GM18873 (cell line): Measurements from ENCODE around the gene BYSL.

Source experiments
- ATAC-seq: cut with Tn5 transposase; IDR thresholded peaks from one replicate; pipeline ENCODE4 v1.9.1; 2021; ENCODE audit warnings: mild to moderate bottlenecking, moderate library complexity, moderate number of reproducible peaks; ENCODE audit not compliant: unreplicated experiment, low FRiP score

The BYSL gene

GRCh38 chr6:41914343-41914742, 7.0 kb upstream of the BYSL start:
- no peak for ATAC-seq

DNA sequence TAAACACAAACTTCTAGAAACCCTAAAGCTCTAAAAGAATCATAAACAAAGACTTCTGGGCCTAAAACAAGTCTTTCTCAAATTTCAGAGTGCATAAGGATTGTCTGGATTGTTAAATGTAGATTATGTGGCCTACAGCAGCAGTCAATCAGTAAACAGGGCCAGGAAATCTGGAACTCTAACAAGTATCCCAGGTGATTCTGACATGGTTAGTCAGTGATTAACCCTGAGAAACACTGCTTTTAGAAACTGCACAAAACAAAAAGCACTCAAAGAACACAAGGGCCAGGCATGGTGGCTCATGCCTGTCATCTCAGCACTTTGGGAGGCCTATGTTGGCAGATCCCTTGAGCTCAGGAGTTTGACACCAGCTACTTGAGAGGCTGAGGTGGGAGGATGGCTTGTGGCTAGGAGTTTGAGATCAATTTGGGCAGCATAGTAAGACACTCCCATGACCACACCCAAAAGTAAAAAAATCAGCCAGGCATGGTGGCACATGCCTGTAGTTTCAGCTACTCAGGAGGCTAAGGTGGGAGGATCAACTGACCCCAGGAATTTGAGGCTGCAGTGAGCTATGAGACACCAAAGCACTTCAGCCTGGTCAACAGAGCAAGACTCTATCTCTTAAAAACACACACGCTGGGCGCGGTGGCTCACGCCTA, 6.3 kb upstream of the BYSL start:
- ATAC-seq = no peak

DNA sequence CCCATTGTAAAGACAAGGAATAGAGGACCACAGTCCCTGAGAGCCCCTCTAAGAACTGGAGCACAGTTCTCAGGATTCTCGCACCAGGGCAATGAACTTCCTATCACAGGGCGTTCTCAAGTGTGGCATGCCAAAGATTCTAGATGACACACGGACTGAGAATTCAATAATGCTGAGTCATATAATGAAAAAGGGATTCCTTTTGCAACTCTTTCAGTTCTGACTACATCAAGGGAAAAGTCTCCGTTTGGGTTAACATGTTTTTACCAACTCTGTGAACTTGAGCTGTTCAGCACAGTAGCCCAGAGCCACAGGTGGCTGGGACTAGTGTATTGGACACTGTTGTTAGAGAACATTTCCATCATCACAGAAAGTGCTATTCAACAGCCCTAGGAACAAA, 3.8 kb upstream of the BYSL start:
- ATAC-seq = no peak

- ATAC-seq = no peak
Observed at GRCh38 chr6:41921712-41921998, 356 bp downstream of the BYSL start.

DNA sequence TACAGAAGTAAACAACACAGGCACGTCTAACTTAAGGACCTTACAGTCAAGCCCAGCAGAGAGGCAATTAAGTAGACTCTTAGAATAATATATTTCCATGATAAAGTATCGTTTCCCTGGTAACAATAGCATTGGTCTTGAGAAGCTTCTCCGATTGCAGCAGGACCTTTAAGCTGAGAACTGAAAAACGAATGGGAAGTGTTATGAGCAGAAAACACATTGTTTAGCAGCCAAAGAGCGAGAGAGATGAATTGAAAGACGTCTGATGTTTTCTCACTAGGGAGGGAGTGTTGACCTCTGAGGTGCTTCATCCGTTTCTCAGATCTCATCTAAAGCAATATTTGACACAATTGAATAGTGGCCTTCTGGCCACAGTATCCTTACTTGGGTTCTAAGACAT, 855 bp downstream of the BYSL start:
- no peak for ATAC-seq

DNA sequence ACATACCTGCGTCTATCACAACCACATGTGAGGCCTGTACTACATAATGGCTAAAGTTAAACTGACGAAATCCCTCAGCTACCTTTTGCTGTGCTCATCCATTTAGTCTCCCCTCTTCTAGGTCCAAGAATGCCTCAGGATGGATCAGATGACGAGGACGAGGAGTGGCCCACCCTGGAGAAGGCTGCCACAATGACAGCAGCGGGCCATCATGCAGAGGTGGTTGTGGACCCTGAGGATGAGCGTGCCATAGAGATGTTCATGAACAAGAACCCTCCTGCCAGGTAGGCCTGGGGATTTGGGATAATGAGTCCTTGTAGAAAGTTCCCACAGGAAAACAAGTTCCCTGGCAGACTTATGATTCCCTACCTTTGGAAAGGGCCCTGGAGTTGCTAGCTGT, 6.0 kb downstream of the BYSL start:
- ATAC-seq = no peak

DNA sequence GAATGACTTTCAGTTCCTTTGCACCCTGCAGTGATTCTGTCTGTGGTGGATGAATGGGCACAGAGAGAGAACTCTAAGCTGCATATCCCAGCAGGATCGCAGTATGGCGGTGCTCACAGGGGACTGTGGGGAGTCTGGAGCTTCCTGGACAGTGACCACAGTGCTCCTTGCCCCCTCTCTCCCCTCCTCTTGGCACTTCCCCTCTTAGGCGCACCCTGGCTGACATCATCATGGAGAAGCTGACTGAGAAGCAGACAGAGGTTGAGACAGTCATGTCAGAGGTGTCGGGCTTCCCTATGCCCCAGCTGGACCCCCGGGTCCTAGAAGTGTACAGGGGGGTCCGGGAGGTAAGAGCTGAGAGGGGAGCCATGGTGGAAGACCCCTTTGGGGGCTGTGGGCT, 8.6 kb downstream of the BYSL start:
- ATAC-seq = no peak

GRCh38 chr6:41931792-41932191, 10.5 kb downstream of the BYSL start:
- no peak for ATAC-seq

DNA sequence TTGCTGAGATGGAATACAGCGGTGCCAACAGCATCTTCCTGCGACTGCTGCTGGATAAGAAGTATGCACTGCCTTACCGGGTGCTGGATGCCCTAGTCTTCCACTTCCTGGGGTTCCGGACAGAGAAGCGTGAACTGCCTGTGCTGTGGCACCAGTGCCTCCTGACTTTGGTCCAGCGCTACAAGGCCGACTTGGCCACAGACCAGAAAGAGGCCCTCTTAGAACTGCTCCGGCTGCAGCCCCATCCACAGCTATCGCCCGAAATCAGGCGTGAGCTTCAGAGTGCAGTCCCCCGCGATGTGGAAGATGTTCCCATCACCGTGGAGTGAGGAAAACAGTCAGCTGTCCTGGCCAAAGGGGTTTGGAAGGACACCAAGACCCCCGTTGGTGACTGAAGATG, 11.1 kb downstream of the BYSL start:
- no peak for ATAC-seq

- ATAC-seq = no peak
Observed at GRCh38 chr6:41934278-41935192, 13.2 kb downstream of the BYSL start.

- no peak for ATAC-seq
Observed at GRCh38 chr6:41935193-41935574, 13.9 kb downstream of the BYSL start.

DNA sequence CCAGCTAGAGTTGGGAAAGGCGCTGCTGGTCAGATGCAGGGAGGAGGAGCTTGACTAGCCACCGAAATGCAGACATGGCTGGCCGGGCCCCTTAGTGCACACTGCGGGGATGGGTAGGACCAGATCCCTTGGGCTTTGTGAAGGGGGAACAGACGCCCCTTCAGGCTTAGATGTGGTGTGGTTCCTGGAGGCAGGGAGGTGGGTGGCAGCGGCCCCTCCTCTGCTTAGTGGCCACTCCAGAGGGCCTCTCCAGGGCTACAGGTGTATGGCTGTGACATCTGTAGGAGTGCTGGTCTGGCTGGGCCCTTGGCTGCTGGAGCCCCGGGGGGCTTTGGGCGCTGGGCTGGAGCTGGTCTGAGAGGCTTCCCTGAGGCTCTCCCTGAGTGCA, 14.4 kb downstream of the BYSL start:
- no peak for ATAC-seq

GRCh38 chr6:41936073-41936837, 15.0 kb downstream of the BYSL start:
- no peak for ATAC-seq

- ATAC-seq = no peak
Observed at GRCh38 chr6:41937472-41937860, 16.2 kb downstream of the BYSL start.

GRCh38 chr6:41937861-41938574, 16.7 kb downstream of the BYSL start:
- ATAC-seq = no peak

DNA sequence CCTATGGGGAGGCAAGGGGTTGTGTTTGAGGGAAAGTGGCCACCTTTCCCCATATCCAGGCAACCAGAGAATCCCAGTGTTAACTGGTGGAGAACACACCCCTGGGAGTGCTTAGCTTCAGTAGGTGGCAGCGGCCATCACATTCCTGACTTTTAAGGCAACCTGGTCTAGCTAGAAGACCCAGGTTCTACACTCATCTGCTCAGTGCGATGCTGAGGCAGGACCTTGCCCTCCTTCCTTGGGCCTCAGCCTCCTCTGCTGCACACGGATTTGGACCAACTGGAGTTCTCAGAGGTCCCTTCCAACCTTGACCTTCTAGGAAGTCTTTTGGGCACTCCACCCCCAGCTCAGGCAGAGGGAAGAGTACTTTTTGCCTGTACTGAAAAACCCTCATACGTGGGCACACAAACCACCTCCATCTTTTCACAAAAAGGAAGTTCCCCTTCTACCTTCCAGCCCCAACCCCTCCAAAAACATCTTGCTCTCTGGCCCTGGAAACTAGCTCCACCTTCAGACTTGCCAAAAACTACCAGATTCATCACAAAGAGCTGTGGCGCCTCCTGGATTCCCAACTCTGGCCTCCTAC, 17.4 kb downstream of the BYSL start:
- no peak for ATAC-seq

DNA sequence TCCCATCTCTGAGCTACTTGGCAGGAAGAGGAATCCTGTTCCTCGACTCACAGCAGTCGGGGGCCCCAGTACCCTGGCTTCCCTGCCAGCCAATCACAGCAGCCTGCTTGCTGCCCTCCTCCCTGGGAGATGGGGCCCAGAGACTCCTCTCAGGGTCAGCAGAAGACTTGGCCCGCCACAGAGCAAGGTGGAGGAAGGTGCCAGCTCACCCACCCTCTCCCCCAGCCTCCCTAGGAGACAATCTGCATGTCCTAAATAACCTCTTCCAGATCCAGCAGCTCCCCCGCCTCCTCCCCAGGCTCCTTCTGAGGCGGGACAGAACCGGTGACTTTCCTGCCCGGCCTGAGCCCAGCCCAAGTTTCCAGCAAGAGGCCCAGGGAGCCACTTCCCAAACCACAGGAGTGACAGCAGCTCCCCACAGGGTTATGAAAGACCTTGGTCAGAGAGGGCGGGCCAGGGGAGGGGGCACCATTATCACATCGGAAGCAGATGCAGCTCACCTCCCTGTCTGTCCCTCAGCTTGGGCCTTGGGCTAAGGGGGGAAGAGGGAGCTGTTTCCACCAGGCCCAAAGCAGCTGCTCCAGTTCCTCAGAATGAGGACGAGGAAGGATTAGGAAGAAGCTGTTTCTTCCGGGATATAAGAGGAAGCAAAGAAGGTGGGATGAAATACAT, 18.0 kb downstream of the BYSL start:
- no peak for ATAC-seq

- ATAC-seq = no peak
Observed at GRCh38 chr6:41939848-41940758, 18.8 kb downstream of the BYSL start.

DNA sequence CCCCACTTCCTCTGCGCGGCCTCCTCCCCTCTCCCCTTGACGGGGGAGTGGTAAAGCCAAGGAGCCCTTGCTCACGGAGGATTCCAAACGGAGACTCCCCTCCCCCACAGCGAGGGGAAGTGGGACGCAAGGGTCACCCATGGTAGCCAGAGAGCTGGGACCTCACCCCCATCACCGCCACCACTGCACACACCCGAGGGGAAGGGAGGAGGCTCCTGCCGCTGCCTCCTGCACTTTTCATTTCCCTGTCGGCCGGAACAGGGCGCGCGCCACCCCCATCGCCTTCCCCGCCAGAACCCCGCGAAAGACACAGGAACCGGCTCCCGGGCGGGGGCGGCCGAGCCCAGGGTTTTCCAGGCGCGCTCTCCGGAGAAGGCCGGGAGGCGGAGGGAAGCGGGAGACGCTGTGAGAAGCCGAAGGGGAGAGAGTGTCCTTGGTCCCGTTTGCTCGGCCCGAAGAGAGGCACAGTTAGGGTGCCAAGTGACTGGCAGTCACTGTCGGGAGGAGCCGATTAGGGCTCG, 19.5 kb downstream of the BYSL start:
- peak; percentile 4 for ATAC-seq
